ENCODE data around the gene TRPM5.

TRPM5 gene

DNA sequence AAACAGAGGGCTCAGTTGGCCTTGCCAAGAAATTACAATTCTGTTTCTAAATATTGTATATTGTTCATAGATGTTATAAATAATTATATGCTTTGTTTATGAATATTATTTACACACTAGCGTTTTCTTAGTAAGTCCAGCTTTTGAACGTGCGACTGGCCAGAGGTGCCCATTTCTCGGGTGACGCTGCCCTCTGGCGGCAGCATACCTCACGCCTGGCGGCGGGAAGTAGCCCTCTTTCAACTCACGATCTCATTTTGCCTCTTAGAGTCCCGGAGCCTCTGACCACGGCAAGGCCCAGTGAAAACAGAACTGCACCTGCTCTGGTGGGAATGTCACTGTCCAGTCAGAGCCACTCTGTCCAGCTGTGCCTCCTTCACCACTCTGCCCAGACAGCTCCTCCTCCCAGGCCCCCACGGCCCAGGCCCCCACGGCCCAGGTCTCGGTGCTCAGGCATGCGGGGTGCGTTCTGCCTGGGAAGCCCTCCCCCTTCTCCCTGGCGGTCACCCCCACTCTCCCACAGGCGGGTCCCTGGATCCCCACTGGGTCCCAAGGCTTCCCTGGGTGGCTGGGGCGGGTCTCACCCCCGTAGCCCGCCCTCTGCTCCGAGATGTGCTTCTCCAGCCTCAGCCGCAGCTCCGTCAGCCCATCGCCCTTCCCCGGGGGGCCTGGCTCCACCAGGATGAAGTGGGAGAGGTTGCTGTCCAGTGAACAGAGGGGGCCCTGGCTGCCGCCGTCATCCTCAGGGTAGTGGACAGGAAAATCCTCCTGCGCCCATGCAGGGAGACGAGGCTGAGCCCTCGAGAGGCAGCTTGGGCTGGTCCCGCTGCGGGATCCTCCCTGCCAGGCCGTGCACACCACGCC is 24.4 kb downstream of the TRPM5 start:
- peak; percentile 42 for DNase-seq

DNA sequence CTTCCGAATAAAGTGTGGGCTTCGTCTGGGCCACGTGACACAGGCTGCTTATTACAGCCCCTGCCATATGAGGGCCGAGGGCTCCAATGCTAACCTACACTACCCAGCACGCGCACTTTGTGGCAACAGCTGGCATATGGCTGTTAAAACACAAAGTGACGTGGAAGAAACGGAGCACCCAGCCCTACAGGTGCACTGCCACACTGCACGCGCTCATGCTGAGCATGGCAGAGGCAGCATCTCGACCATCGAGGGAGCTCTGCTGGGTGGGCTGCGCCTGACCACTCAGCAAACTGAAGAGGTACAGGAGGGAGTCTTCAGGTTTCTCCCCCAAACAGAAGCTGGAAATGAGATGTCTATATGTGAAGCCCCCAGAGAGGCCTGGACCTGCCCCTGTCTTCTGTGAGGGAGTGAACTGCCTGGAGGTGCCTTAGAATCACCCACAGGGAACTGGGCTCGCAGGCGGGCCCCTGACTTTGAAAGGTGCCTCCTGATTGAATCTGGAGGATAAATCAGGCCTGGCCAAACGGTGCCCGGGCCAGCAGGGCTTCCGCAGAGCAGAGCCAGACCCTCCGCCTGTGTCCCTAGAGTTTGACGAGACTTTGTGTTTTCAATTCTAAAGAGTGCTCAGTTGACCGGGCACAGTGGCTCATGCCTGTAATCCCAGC is 25.5 kb downstream of the TRPM5 start:
- DNase-seq = no peak

DNA sequence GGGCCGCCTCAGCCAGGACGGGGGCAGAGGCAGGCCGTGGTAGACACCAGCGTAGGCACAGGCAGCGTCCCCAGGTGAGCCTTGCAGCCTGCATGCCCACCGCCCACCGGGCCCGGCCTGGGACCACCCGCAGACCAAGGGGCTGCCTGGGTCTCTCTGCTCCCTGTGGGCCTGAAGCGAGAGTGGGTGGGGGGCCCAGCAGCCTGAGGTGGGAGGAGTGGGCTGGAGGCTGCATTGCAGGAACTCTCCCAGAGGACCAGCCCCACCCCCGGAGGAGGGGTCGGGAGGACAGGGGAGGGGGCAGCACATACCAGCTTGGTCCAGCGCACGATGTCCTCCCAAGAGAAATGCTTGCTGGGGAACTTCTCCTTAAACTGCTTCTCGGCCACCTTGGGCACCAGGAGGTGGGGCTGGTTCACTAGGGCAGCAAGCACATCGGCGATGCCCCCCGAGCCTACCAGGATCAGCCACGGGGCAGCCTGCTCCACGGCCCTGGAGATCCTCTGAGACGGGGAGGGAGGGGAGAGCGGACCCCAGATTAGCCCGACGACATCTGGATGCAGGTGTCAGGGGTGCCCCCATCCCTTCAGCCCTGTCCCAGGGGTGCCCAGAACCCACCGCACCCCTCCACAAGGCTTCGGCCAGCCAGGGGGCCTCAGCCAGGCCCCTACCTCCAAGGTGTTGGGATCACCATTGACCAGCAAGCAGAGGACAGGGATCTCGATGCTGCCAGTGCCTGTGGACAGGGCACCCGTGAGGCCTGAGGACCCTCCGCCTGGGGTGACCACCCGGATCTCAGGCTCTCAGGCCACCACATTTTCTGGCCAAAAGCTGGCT is 26.2 kb downstream of the TRPM5 start:
- DNase-seq = no peak

DNA sequence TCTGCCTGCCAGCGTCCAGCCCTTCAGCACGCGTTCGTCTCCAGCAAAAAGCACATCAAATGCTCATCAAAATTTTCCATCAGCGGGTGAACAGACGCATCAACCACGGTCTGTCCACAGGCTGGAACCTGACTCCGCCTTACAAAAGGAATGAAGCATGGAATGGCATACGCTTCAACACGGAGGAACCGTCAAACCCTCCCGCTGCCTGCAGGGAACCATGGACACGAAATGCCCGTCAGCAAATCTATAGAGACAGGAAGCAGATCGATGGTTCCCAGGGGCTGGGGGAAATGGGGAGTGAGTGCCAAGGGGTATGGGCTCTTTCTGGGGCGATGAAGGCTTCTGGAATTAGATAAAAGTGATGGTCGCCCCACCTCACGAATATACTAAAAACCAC is 27.5 kb downstream of the TRPM5 start:
- no peak for DNase-seq

DNA sequence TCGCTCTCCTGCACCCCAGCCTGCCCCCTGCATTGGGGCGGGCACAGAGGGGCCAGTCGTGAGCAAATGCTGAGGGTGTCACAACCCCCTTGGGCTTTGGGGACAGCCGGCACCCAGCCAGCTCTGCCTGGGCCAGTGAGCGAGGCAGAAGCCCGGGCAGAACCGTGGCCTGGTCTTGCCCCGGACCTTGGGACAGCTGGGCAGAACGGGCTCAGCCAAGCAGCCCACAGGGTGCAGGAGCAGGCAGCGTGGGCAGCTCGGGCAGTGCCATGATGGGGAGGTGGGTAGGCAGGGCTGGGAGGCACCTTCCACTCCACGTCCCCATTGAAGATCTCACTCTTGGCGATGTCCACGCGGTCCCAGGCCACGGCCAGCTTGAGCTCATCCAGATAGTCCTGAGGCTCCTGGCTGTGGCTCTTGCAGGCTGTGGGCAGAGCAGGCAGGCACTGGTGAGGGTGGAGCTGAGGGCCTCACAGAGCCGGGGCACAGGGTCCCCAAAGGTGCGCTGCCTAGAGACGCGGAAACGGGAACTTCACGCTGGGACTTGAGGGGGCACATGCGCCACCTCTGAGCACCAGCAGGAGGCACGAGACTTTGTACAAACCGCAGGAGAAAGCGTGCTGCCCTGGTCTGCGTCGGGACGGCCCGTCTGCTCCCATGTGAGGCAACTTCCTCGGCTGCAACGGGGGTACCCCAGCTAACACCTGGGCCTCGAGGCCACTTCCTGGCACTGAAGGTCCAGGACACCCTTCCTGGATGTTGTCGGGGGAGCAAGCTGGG is 28.5 kb downstream of the TRPM5 start:
- no peak for DNase-seq

DNA sequence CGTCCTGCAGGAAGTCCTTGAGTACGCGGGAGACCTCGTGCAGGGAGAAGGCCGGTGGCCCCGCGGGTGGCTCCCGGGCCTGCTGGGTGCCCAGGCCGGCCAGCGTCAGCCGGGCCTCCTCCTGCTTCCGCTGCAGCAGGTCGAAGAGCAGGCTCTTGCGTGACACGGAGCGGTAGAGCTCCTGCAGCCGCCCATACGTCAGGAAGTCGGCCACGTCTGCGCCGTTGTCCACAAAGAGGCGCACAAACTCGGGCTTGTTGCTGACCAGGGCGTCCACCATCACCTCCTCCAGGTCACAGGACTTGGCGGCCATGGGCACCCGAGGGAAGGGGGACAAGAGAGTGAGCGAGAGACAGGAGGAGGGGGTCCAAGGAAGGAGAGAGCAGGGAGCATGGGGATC is 29.1 kb downstream of the TRPM5 start:
- DNase-seq = no peak

DNA sequence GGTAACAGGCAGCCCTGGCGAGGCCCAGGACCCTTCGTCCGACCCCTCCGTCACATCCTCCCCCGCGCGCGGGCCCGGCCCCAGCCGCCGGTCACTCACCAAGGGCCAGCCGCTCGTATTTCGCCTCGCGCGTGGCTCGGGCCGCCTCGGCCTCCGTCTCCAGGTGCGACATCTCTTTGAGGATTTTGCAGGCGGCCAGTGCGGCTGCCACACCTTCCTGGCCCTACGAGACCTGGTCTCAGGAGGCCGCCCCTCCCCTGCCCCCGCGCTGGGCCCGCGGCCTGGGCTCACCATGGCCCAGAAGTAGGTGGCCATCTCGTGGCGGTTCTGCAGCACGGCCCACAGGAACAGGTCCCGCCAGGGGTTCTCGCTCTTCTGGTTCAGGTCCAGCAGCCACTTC is 29.7 kb downstream of the TRPM5 start:
- DNase-seq = no peak

DNA sequence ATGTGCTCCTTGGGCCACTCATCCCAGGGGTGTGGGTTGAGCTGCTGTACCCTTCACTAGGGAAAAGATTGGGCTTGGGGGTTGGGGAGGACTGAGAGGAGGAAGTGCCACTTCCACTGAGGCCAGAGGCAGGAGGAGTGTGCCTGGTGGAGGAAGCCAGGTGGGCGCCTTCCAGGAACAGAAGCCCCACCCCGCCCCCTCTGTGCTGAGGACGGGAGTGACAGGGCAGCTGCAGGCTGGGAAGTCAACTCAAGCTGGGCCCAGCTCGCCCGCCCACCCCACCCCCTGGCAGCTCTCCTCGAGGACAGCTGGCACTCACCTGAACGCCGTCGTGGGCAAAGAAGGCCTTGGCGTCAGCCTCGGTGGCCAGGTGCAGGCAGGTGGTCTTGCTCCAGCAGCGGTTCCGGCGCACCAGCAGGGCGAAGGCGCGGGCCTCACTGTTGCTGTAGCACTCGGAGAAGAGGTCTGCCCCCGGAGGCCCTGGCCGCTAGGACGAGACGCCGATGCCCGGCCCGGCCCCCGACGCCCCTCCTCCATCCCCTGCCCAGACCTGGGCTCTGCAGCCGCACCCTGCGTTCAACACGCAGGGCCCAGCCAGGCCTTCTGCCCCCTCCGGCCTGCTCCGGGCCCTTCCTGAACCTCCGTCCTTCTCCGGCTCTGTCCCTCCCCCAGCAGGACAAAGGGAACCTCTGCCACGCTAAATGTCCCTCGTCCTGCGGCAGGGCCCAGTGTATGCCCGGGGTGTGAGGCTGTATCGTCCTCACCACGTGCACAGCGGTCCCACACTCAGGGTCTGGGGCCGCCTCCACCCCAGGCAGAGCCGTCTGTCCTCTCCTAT is 30.4 kb downstream of the TRPM5 start:
- DNase-seq = no peak

DNA sequence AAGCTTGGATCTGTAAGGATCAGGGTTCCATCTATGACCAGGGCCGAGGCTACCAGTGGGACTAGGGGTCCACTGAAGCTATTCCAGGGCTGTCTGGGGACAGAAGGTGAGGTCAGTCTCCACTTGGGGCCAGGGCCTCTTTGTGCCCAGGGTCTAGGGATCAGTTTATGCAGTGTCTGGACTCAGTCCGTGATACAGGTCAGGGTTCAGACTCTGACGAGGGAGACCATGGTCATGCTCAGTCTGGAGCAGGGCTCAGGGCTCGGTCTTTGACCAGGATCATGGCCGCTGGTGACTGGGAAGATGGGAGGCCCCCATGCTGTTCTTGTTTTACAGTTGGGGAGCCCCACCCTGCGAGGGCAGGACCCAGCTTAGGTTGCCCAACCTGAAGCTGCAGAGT is 32.0 kb downstream of the TRPM5 start:
- no peak for DNase-seq

DNA sequence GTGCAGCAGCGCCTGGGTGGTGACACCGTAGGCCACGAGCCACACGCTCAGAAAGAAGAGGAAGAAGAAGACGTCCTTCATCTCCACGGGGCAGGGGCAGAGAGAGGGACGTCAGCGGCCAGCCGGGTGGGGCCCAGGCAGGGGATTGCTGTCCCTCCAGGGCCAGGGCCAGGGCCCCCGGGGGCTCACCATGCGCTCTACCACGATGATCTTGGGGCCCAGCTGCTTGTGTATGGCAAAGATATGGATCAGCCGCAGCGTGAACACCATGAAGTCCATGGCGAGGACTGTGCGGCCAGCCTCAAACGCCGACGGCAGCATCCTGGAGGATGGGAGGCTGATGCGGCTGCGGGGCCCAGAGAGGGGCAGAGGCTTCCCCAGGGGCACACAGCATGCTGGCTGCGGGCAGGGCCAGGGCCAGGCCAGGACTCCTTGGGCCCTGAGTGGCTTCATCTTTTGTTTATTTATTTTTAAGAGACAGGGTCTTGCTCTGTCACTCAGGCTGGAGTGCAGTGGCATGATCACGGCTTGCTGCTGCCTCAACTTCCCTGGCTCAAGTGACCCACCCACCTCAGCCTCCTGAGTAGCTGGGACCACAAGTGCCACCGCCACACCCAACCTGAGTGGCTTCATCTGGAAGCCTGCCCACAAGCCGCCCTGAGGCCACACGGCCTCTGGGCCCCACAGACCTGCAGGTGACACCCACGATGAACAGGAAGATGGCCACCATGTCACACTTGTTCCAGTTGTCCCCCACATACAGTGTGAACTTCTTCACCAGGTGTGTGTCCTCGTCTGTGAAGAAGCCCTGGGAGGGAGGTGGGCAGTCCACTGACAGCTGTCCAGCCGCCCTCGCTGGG is 32.6 kb downstream of the TRPM5 start:
- DNase-seq = no peak

DNA sequence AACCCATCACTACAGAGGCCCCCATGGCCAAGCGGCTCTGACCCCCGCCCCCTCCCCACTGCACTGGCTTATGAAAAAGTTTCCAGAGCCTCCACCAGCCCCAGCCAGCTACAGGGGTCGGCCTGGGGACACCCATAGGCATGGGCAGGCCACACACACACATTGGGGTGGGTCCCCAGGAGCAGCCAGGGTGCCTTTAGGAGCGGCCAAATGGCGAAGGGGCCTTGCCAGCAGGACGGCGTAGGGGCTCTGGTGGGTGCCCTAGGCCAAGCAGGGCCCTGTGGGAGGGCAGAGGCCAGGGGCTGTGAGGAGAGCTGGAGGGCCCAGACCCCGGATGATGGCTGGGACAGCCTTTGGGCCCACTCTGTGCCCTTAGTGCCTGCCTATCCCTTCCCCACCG is 33.7 kb downstream of the TRPM5 start:
- no peak for DNase-seq

DNA sequence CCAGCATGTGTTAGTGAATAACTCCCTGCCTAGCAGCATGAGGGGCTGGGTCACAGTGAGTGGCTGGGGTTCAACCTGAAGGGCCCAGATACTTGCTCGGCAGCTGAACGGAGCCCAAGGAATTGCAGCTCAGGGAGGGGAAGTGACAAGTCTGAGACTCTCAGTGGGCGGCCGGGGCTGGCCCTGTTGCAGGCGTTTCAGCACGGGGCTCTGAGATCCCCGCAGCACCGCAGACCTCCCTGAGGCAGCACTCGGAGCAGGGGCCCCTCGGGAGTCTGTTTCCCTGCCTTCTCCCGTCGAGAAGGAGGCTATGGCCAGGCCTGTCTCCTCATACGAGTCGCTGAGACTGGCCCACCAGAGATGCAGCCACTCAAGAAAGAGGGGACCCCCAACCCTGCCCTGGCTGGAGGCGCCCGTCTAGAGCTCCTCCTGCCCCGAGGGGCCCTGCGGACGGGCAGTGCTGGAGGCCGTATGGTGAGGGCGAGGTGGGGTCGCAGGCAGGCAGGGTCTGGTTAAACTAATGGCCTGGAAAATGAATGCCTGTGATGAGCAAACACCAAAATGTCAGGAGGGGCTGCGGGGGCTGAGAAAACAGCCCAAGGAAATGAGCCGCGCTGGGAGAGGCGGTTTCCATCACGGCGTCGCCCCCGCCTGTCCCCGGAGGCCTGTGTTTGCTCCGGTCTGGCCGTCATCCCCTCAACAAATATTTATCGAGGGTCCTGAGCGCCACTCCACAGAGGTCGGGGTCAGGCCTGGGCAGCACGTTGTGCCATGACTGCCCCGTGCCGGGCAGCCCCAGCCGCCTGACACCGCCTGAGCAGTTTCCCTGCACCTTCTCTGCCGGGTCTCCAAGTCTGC is 34.5 kb downstream of the TRPM5 start:
- DNase-seq = no peak

DNA sequence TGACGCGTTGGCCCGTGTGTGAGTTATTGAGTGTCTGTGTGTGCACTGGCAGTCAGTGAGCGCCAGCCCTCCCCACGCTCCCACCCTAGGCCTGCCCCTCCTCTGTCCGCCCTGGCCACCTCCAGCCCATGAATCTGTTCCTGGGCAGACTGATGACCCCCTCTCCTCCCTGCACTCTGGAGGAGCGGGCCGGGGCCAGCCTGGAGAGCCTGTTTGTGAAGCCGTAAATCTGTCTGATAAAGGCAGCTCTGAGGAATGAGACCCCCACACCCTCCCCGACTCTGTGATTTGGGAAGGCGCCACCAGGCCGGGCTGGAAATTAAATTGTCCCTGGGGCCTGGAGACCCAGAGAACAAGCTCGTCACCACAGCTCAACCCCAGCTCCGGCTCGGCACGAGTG is 35.2 kb downstream of the TRPM5 start:
- no peak for DNase-seq

DNA sequence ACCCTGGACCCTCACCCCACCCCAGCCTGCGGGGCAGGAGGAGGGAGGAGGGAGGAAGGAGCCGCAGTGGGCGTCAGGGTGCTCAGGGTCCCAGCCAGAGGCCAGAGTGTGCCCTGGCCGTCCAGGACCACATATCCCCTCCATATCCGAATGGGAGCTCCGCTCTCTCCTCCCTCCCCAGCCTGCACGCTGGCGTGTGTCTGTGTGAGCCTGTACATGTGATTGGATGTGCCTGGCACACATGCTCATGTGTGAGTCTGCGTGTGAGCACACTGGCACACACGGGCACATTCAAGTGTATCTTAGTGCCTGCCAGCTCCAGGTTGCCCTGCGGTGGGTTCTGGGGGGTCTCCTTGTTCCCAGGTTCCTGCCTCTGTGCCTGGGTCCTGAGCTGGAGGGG is 35.6 kb downstream of the TRPM5 start:
- no peak for DNase-seq

DNA sequence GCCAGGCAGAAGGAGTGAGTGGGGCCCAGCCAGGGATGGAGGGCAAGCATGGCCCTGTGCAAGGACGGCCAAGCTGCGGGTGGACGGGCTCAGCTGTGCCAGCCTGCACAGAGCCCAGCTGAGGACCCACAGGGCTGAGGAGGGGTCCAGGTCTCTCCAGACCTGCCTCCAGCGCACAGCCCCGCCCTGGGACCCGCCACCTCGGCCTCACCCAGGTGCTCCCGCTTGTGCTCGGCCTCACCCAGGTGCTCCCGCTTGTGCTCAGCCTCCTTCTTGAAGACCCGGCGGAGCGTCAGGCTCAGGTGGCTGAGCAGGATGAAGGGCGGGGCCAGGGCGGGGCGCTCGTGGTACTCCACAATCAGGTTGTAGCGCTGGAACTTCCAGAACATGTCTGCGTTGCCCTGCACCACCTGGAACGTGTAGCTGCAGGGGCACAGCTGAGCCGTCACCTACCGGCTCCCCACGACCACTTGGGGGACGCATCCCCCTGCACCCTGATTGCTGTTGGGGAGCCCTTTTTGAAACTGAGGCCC is 37.4 kb downstream of the TRPM5 start:
- DNase-seq = no peak

DNA sequence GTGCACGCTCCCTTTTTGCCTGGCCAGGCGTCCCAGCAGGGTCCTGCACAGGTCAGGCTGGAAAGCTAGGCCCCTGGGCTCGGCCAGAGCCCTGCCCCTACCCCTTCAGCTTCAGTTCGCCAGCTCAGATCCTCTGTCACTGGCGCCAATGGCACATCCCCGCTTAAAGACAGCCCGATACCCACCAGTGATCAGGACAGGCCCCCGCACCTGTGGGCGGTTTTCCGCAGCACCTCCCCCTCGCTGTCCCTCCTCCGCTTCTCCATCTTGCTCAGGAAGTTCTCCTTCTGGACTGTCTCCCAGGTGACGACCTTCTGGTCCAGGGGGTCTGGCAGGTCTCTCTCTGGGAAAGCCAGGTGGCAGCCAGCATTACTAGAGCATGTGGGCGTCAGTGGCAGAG is 37.9 kb downstream of the TRPM5 start:
- DNase-seq = no peak

DNA sequence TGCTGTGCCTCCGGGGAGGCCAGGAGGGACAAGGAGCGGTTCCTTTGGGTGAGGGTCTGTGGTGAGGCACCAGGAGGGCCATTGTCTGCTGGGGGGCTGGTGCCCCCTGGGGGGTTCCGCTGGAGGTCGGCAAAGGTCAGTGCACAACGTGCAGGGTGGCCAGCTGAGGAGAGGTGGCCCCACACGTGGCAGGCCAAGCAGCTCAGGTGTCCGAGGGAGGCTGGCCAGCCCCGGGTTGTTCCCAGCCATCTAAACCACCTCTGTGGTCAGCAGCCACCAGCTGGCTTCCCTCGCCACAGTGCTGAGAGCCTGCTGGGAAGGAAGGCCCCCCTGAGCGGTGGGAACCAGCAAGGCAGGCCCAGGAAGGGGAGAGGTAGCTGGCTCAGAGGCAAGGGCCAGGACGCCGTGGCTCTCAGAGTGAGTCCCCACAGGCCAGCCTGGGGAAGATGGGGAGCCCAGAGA is 39.5 kb downstream of the TRPM5 start:
- DNase-seq = no peak

DNA sequence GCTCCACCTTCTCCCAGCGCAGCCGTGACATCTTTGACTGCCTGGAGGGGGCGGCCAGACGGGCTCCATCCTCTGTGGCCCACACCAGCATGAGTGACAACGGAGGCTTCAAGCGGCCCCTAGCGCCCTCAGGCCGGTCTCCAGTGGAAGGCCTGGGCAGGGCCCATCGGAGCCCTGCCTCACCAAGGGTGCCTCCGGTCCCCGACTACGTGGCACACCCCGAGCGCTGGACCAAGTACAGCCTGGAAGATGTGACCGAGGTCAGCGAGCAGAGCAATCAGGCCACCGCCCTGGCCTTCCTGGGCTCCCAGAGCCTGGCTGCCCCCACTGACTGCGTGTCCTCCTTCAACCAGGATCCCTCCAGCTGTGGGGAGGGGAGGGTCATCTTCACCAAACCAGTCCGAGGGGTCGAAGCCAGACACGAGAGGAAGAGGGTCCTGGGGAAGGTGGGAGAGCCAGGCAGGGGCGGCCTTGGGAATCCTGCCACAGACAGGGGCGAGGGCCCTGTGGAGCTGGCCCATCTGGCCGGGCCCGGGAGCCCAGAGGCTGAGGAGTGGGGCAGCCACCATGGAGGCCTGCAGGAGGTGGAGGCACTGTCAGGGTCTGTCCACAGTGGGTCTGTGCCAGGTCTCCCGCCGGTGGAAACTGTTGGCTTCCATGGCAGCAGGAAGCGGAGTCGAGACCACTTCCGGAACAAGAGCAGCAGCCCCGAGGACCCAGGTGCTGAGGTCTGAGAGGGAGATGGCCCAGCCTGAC is 41.2 kb downstream of the TRPM5 start:
- DNase-seq = no peak

DNA sequence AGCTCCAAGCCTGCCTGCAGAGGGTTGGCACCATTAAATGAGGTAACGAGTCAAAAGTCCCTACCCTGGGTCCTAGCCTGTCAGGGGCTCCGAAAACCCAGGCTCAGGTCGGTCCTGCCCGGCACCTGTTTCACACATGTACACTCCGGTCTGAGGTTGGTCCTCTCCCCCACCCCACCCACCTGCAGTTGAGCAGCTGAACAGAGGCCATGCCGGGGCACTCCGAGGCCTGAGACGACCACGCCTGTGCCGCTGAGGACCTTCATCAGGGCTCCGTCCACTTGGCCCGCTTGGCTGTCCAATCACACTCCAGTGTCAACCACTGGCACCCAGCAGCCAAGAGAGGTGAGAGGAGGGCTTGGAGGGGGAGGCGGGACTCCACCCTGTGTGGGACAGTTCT is 42.2 kb downstream of the TRPM5 start:
- DNase-seq = no peak
